HTERT RPE-1 (cell line): ENCODE data around the gene KCND3.

Experiments used
- in situ Hi-C: fragments of 300-500 bp; cut with MboI; formaldehyde crosslinking; loops from 4 replicates; pipeline ENCODE4 v1.14.3; 2020; ENCODE audit warnings: low sequenced_read_pairs

KCND3 gene

GRCh38 chr1:111884772-111885443 is 104.6 kb downstream of the KCND3 start:
- in situ Hi-C loops, result no loop called here

- in situ Hi-C loops, result no loop called here
These were observed 106.4 kb downstream of the KCND3 start for GRCh38 chr1:111882986-111883560.

GRCh38 chr1:111882559-111882958 is 106.9 kb downstream of the KCND3 start:
- in situ Hi-C loops, result no loop called here

DNA sequence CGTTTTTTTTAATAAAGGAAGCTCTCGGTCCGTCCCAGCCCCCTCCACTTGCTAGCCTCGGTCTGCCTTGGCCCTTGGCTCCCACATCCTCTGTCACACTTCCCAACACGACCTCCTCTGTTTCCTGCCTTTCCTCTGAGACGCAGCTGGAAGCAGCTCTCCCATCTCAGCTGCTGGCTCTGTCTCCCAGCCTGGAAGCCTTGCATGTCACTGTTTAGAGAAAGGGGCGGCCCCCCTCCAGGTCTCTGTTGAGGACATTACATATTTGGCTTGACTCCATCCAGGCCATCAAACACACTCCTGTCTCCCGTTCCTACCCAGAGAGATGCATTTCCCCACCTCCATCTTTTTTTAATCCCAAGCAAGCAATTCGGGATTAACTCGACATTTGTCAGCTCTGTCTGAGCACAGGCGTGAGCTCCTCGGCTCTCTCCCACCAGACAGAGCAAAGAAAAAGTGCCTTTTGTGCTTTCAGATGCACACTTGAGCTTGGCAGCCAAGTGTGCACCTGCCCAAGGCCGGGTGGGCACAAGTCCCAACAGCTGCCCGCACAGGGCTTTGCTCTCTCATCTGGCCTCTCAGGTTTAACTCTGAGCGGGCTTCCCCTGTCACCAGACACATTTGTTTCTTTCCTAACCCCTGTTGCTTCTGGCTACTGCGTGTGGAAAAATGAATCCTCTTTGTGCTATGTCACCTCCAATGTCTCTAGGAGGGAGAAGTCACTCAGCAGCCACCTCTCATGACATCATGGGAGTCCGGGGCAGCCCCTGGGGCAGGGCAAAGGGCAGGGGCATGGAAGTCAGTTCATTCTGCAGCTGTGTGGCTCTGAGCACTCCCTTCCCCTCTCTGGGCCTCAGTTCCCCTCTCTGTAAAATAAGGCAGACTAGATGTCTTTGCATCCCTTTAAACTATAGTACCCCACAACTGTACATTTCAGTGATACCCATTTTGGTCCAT is 108.3 kb downstream of the KCND3 start:
- in situ Hi-C loops, result no loop called here

- in situ Hi-C loops, result no loop called here
These were observed 110.4 kb downstream of the KCND3 start for GRCh38 chr1:111879081-111879480.

- in situ Hi-C loops, result no loop called here
These were observed 110.8 kb downstream of the KCND3 start for GRCh38 chr1:111878649-111879048.

GRCh38 chr1:111878091-111878490 is 111.4 kb downstream of the KCND3 start:
- in situ Hi-C loops, result no loop called here

- in situ Hi-C loops, result no loop called here
These were observed 112.8 kb downstream of the KCND3 start for GRCh38 chr1:111876631-111877030.

- in situ Hi-C loops, result no loop called here
These were observed 113.8 kb downstream of the KCND3 start for GRCh38 chr1:111875640-111876039.

GRCh38 chr1:111873460-111874030 is 115.9 kb downstream of the KCND3 start:
- in situ Hi-C loops, result no loop called here

GRCh38 chr1:111870181-111870580 is 119.3 kb downstream of the KCND3 start:
- in situ Hi-C loops, result no loop called here

GRCh38 chr1:111867868-111868440 is 121.5 kb downstream of the KCND3 start:
- in situ Hi-C loops, result no loop called here

DNA sequence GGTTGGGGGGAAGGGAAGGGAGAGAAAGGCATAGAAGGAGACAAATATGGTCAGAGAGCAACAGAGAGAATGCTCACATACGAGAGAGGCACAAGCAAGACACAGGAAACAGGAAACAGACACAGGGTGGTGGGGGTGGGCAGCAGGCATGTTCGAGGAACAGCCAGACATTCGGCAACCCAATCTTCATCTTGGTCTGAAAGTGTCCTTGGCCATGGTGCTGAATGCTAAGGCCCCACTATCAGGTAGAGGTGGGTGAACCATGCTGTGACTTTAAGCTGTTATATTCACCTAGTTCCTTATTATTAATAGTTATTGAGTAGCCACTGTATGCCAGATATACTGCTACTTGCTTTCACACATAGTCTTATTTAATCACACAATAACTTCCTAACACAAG is 124.6 kb downstream of the KCND3 start:
- in situ Hi-C loops, result no loop called here

GRCh38 chr1:111863401-111863800 is 126.1 kb downstream of the KCND3 start:
- in situ Hi-C loops, result no loop called here

GRCh38 chr1:111862599-111862998 is 126.9 kb downstream of the KCND3 start:
- in situ Hi-C loops, result no loop called here

- in situ Hi-C loops, result no loop called here
These were observed 127.9 kb downstream of the KCND3 start for GRCh38 chr1:111861523-111861922.

GRCh38 chr1:111857194-111857651 is 132.2 kb downstream of the KCND3 start:
- in situ Hi-C loops, result no loop called here

DNA sequence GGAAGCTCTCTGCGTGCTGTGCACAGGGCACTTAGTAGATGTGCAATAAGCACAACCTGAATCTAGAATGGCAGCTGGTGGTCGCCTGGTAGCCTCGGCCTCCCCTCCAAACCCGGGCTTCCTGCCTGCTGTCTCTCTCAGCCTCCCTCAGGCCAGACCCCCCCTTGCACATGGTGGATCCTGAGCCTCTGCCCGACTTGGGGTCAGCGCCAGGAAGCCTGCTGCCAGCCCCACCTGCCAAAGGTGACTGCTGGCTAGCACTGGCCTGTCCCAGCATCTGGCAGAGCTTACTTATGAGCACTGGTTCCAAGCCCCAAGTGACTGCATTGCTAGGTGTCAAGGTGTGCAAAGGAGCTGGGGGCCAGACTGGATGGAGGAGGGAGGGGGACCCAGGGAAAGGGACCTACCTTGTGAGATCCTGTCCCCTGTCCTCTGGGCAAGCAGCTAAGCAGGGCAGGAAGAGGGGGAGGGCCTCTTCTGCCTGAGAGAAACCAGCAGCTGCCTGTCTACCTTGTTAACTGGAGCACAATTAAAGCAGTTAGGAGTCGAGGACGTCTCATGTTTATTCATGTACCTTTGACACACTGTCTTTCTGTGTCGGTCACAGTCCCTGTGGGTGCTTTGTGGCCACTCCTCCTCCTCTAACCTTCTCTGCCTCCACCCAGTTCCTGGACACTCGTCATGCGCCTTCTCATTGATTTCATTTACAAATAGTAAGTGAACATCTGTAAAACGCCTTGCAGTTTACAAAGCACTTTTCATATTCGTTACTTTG is 132.9 kb downstream of the KCND3 start:
- in situ Hi-C loops, result no loop called here

GRCh38 chr1:111855260-111855659 is 134.2 kb downstream of the KCND3 start:
- in situ Hi-C loops, result no loop called here

DNA sequence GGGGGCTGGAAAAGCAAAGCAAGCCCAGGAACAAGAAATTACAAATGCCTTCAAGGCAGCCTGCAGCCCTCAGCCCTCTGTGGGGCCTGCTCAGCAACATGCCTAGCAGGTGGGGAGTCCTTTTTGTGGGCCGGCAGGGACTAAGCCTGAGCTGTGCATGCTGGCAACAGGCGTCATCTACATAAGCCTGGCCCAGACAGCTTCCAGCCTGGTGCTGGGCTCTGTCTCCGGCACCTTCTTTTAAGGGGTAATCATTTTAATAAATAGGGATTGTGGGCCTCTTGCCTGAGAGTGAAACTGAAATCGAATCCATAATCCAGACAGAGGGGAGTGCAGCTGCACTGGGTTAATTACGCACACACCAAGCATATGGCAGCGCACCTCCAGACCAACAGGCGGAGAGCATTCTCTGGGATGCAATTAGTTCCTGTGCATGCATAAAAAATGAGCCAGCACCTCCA is 137.2 kb downstream of the KCND3 start:
- in situ Hi-C loops, result no loop called here
